ENCODE data around the gene DUSP8.

DUSP8 gene

GRCh38 chr11:1561266-1561665, 10.8 kb downstream of the DUSP8 start:
- ChIA-PET POLR2A (no interaction called here), CTCF (interaction anchor here (2.2 kb wide), 1 partner anchor 13 kb away, joined by 10 read pairs; no protein-coding TSS in a partner anchor)
- TF ChIP-seq, protein P1, sequence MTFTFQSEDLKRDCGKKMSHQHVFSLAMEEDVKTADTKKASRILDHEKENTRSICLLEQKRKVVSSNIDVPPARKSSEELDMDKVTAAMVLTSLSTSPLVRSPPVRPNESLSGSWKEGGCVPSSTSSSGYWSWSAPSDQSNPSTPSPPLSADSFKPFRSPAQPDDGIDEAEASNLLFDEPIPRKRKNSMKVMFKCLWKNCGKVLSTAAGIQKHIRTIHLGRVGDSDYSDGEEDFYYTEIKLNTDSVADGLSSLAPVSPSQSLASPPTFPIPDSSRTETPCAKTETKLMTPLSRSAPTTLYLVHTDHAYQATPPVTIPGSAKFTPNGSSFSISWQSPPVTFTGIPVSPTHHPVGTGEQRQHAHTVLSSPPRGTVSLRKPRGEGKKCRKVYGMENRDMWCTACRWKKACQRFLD (tag by site-specific recombination; IDR thresholded peaks at IDR 0.05), result no peak
- TF ChIP-seq PBX3 (CRISPR knock-in tag; IDR thresholded peaks at IDR 0.05) (no peak), ZNF23 (tag by site-specific recombination; IDR thresholded peaks at IDR 0.05; ENCODE audit: borderline replicate concordance) (no peak), BCL11A (tag by site-specific recombination; IDR thresholded peaks at IDR 0.05; ENCODE audit: low read depth) (no peak), ZSCAN16 (tag by site-specific recombination; IDR thresholded peaks at IDR 0.05) (no peak), KLF16 (tag by site-specific recombination; IDR thresholded peaks at IDR 0.05) (no peak), ZNF548 (tag by site-specific recombination; IDR thresholded peaks at IDR 0.05) (no peak), ZNF148 (tag by site-specific recombination; IDR thresholded peaks at IDR 0.05; ENCODE audit: borderline replicate concordance) (no peak), ZNF518A (tag by site-specific recombination; conservative IDR thresholded peaks at IDR 0.05; ENCODE audit: low read depth) (no peak), ZNF169 (tag by site-specific recombination; IDR thresholded peaks at IDR 0.05) (no peak), ZNF558 (tag by site-specific recombination; IDR thresholded peaks at IDR 0.05) (no peak), ZNF2 (tag by site-specific recombination; IDR thresholded peaks at IDR 0.05) (no peak), ZNF433 (tag by site-specific recombination; IDR thresholded peaks at IDR 0.05; ENCODE audit: low read depth) (no peak), SP2 (tag by site-specific recombination; IDR thresholded peaks at IDR 0.05) (no peak), ZNF48 (tag by site-specific recombination; IDR thresholded peaks at IDR 0.05) (no peak), ZNF362 (tag by site-specific recombination; IDR thresholded peaks at IDR 0.05) (no peak)
- TF ChIP-seq, protein P2, sequence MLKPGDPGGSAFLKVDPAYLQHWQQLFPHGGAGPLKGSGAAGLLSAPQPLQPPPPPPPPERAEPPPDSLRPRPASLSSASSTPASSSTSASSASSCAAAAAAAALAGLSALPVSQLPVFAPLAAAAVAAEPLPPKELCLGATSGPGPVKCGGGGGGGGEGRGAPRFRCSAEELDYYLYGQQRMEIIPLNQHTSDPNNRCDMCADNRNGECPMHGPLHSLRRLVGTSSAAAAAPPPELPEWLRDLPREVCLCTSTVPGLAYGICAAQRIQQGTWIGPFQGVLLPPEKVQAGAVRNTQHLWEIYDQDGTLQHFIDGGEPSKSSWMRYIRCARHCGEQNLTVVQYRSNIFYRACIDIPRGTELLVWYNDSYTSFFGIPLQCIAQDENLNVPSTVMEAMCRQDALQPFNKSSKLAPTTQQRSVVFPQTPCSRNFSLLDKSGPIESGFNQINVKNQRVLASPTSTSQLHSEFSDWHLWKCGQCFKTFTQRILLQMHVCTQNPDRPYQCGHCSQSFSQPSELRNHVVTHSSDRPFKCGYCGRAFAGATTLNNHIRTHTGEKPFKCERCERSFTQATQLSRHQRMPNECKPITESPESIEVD (tag by site-specific recombination; IDR thresholded peaks at IDR 0.05), result no peak
- TF ChIP-seq, protein P3, sequence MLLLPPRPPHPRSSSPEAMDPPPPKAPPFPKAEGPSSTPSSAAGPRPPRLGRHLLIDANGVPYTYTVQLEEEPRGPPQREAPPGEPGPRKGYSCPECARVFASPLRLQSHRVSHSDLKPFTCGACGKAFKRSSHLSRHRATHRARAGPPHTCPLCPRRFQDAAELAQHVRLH (tag by site-specific recombination; IDR thresholded peaks at IDR 0.05), result no peak
- Histone ChIP-seq H3K27ac (ENCODE audit: extremely low read depth, low read depth, low read length) (no peak overlapping the region), H3K4me3 (ENCODE audit: low read depth, low read length) (no peak overlapping the region), H3K4me1 (ENCODE audit: control insufficient read depth, insufficient read depth, low read length) (no peaks in the 10 kb centered on the region), H3K9me3 (ENCODE audit: control insufficient read depth, insufficient read depth, low read depth, low read length) (no peaks in the 10 kb centered on the region), H3K36me3 (ENCODE audit: control insufficient read depth in 2 of 2, insufficient read depth in 1 of 2, low read length in 2 of 2) (peaks cover 0 to 66% of the 10 kb centered on the region in 2 experiments; a peak in 1 of 3 replicates)
